Activated CD4-positive, alpha-beta T cell treated with anti-CD3 and anti-CD28 coated beads for 4 hours (primary cell): ENCODE data around the gene VEPH1.

Experiments
- DNase-seq, 2 donors: peaks; one replicate each; pipeline ENCODE4 v3.0.0-alpha.2; 2020

The VEPH1 gene

GRCh38 chr3:157472648-157473047, 30.6 kb downstream of the VEPH1 start:
- DNase-seq: no peak

- no peak for DNase-seq
These were observed 32.2 kb downstream of the VEPH1 start for GRCh38 chr3:157471064-157471463.

GRCh38 chr3:157469561-157470294, 33.5 kb downstream of the VEPH1 start:
- no peak for DNase-seq

- DNase-seq: no peak
These were observed 36.0 kb downstream of the VEPH1 start for GRCh38 chr3:157467200-157467599.

- no peak for DNase-seq
These were observed 37.5 kb downstream of the VEPH1 start for GRCh38 chr3:157465741-157466140.

DNA sequence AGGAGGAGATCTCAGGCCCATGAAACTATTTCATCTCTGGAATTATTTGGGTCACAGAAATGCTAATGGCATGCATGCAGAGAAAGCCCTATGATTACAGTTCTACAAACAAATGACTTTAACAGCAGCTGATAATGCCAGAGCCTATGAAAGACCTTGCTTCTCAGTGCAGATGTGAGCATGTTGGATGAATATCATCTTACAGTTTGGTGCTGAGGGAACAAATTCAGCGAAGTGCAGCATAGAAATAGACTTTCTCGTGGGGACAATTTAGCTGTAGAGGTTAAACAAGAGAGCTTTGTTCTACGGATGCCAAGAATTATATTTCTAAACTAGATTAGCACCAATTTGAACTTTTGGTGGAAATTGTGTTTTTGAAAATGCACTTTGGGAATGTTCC, 38.9 kb downstream of the VEPH1 start:
- DNase-seq: no peak

DNA sequence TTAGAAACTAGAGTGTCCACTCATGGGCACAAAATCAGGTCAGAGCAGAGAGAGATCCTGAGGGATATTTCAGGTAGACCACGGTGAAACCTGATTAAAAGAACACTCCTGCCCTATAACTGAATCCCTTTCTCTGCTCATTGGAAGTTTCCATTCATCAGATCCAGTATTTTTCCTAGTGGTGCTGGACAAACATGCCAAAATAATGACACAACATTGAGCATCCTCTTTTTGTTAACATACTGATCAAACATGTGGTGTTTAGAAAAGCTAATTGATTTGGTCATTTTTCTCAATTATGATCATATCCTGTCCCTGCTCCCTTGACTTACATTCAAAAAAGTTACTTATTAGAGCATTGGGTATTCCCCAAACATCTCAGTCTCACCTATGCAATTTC, 39.4 kb downstream of the VEPH1 start:
- DNase-seq: no peak

DNA sequence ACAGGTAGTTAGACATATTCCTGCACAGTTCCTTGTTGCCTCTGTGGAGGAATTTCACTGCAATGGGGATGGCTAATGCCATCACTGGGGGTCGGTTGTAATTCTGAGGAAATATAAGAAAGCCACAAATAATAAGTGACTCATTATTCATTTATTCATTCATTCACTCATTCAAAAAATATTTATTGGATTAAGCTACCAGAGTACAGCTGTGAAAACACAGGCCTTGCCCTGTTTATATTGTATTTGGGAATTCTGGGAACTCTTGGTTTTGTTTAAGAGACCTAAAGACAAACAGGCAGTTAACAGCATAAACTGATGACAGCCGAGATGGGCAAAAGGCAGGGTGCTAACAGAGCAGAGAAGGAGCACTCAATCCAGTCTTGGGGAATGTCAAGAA, 43.0 kb downstream of the VEPH1 start:
- no peak for DNase-seq

- no peak for DNase-seq
These were observed 43.5 kb downstream of the VEPH1 start for GRCh38 chr3:157459706-157460105.

GRCh38 chr3:157453824-157454223, 49.4 kb downstream of the VEPH1 start:
- DNase-seq: no peak

DNA sequence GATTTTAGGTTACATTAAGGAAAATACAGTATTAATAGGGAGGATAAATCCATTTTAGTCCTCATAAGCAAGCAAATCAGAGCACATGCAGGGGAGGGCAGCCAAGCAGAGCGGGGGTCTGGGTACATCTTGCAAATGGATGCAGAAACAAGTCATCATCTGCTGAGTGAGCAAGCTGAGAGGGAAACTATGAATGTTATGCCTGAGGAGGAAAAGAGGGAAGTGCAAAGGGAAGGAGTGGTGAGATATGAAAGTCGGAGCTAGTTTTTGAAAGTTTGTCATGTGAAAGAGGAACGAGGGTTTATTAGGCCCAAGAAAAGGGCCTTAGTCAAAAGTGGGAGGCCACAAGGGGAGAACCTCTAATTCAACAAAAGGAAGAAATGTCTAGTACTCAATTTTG, 51.1 kb downstream of the VEPH1 start:
- no peak for DNase-seq

DNA sequence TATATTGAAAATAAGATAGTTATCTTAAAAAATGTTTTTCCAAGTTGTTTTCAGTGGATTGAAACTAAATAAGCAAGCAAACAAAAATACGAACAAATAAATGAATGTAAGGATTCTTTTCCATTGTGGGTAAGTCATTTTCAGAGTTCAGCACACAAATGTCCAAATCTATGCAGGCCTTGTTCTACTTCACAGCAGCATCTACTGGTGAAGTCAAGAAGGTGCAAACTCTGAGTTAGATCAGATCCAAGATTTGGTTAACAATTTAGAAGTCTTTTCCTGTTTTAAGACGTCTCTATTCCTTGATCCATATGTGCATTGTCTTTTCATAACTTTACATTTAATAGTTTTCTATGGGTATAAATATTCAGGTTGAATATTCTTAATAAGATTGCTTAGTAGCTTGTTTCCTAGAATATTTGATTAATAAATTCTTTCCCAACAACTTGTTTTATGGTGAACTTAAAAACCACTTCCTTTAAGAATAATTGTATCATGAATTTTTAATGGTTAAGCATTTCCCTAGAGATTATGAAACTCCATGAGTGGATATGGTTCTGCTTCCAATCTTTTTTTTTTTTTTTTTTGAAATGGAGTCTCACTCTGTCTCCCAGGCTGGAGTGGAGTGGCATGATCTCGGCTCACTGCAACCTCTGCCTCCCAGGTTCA, 56.1 kb downstream of the VEPH1 start:
- no peak for DNase-seq

DNA sequence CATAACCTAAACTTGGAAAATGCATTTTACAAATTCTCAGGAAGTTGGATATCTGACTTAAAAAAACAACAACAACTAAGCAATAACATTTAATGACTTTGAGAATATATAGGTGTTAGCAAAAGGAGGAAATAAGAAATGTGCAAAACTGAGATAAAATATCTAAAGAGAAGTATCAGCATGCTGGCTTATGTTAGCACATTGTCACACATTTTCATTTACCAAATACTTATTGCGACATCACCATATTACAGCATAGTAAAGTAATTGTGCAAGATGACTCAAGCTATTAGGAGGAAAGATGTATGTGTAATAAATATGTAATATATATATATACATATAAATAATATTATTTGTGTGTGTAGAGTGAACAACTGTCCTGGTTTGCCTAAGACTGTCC, 57.4 kb downstream of the VEPH1 start:
- DNase-seq: no peak

- DNase-seq: no peak
These were observed 58.4 kb downstream of the VEPH1 start for GRCh38 chr3:157444797-157445184.

DNA sequence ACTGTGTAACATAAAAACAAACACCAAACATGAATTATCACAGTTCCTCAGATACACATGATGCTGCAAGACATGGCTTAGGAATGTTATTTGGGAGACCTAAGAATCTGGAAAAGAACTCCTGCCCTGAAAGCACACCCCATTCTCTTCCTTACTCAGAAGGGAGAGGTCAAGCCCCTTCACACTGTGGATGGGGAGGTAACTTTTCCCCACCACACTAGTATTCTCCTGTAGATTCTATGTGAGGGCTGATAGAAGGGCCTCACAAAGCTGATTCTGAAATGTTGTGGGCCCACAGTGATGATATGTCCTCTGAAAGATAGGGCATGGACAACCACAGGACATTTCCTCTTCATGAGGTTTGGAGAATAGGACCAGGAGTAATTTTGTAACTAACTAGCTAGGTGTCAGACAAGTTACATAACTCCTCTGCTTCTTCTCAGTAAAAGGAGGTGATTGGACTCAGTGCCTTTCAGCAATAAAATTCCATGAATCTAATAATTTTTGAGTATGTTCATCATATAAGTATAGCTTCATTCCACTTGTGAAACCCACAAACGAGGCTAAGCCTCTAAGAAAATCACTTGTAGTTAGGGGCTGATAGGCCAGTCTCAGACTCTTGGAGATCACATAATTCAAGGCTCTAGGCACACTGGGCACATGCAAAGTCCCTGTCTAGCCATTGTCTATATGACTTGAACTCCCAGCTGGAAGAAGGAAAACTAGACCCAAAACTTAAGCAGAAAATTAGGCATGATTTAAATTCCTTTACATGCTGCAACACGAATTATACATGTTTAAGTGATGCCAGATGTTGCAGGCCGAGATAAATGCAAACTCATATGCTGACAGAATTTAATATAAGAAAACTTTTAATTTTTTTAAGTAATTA, 59.1 kb downstream of the VEPH1 start:
- no peak for DNase-seq

DNA sequence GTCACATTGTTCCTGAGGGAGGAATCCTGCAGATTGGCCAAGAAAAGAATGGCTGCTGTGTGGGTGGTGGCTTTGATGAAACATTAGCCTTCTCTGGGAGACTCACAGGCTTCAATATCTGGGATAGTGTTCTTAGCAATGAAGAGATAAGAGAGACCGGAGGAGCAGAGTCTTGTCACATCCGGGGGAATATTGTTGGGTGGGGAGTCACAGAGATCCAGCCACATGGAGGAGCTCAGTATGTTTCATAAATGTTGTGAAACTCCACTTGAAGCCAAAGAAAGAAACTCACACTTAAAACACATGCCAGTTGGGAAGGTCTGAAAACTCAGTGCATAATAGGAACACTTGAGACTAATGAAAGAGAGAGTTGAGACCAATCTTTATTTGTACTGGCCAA, 60.5 kb downstream of the VEPH1 start:
- DNase-seq: no peak

- no peak for DNase-seq
These were observed 62.1 kb downstream of the VEPH1 start for GRCh38 chr3:157441102-157441624.

DNA sequence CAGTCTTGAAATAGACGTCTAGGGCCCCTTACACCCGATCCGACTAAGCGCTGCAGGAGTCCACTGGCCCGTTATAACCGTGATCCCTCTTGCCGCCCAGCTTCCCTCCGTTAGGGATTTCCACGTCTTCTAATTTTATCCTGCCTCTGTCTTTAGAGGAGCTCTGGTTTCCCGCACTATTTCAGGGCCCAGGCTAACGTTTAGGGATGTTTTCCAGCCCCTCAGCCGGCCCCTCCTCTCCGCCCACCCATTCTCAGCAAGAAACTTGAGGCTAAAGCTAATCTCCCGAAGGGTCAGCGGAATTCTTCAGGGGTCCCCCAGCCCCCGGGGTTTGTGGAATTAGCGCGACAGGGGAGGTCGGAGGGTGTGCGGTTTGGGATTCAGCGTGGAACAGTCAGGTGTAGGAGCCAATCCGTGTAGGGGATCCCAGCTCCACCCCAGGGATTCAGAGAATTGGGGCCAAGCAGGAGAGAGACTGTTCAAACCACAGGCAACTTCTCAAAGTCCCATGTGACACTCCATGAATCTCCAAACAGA, 65.0 kb downstream of the VEPH1 start:
- DNase-seq: no peak

DNA sequence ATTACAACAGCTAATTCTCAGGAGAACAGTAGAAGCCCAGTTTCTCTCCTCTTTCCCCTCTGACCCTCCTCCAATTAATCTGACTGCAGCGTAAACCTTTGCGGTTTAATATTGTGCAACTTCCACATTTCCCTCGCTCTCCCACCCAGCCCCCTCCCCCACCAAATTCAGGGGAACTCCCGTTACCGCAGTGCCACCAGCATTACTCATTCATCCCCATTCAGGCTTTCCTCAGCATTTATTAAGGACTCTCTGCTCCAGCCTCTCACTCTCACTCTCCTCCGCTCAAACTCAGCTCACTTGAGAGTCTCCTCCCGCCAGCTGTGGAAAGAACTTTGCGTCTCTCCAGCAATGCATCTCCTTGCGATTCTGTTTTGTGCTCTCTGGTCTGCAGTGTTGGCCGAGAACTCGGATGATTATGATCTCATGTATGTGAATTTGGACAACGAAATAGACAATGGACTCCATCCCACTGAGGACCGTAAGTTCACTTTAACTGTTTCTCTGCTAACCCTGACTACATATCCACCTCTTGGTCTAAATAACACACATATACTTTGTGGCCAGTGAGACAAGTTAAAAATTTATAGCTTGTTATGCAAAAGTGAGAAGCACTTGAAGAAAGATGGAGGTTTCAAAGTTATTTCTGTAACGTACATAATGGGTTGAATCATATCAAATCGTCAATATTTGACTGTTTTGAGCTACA, 66.5 kb downstream of the VEPH1 start, which contains the start of gene PTX3:
TSS of gene PTX3 (plus strand) at position 268 of the 709 bp plus-strand sequence. CDS start at position 352, 84 bp downstream.
- no peak for DNase-seq

GRCh38 chr3:157429708-157430107, 73.5 kb downstream of the VEPH1 start:
- no peak for DNase-seq

- DNase-seq: no peak
These were observed 74.4 kb downstream of the VEPH1 start for GRCh38 chr3:157428853-157429252.

DNA sequence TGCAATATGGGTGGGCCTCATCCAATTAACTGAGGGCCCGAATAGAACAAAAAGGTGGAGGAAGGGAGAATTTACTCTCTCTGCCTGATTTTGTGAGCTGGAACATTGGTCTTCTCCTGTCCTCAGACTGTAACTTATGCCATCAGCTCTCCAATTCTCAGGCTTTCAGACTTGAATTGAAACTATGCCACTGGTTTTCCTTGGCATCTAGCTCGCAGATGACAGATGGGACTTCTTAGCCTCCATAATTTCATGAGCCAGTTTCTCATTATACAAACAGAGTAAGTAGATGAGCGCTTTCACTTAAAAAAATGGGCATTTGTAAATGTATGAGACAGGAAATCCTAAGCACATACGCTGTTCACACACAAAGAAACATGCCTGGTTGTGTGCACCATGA, 75.3 kb downstream of the VEPH1 start:
- no peak for DNase-seq
